GM21360 (cell line): ENCODE results near the gene DPYD.

Experiments
- ATAC-seq: cut with Tn5 transposase; IDR thresholded peaks from one replicate; pipeline ENCODE4 v1.9.1; 2021; ENCODE audit warnings: mild to moderate bottlenecking, moderate library complexity; ENCODE audit not compliant: unreplicated experiment

Gene DPYD

GRCh38 chr1:97166626-97167025 is 754.2 kb downstream of the DPYD start:
- ATAC-seq: no peak

DNA sequence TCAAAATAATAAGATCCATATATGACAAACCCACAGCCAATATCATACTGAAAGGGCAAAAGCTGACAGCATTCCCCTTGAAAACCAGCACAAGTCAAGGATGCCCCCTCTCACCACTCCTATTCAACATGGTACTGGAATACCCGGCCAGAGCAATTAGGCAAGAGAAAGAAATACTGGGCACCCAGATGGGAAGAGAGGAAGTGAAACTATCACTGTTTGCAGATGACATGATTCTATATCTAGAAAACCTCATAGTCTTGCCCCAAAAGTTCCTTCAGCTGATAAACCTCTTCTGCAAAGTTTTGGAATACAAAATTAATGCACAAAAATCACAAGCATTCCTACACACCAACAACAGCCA is 756.6 kb downstream of the DPYD start:
- ATAC-seq: no peak

DNA sequence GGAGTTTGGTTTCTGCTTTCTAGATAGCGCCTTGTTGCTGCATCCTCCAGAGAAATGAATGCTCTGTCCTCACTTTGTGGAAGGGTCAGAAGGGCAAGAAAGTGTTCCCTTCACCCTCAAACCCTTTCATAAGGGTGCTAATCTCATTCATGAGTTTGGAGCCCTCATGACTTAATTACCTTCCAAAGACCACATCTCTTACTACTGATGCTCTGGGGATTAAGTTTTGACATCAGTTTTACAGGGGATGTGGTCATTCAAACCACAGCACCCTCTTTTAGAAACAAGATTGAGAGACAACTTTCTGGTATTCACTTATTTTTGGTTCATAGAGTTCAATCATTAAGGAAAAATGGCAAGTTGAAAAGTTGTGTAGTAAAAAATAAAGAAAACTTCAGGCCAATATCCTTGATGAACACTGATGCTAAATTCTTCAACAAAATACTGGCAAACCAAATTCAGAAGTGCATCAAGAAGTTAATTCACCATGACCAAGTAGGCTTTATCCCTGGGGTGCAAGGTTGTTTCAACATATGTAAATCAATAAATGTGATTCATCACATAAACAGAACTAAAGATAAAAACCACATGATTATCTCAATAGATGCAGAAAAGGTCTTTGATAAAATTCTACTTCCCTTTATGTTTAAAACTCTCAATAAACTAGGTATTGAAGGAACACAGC is 757.1 kb downstream of the DPYD start:
- no peak for ATAC-seq

- no peak for ATAC-seq
These were observed 760.0 kb downstream of the DPYD start for GRCh38 chr1:97160818-97161217.

GRCh38 chr1:97159342-97159741 is 761.5 kb downstream of the DPYD start:
- ATAC-seq: peak; percentile 65

- no peak for ATAC-seq
These were observed 762.1 kb downstream of the DPYD start for GRCh38 chr1:97158691-97159096.

DNA sequence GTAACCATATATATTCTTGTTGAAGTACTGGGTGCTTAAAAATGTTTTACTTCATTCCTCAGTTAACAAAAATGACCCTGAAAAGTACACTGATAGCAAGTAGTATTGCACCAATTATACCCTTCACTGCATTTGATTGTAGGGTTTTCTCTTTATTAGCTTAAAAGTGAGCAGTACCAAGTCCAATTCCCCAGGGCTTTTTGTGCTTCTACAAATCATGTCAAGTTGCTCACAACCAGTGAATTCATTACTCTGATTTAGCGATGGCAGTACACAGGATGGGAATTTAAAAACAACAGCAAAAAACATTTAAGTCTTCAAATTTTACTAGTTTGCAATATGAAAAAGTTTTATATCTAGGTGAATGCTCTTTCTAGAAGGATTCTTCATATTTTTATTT is 762.8 kb downstream of the DPYD start:
- ATAC-seq: no peak

- ATAC-seq: no peak
These were observed 769.2 kb downstream of the DPYD start for GRCh38 chr1:97151651-97152050.

DNA sequence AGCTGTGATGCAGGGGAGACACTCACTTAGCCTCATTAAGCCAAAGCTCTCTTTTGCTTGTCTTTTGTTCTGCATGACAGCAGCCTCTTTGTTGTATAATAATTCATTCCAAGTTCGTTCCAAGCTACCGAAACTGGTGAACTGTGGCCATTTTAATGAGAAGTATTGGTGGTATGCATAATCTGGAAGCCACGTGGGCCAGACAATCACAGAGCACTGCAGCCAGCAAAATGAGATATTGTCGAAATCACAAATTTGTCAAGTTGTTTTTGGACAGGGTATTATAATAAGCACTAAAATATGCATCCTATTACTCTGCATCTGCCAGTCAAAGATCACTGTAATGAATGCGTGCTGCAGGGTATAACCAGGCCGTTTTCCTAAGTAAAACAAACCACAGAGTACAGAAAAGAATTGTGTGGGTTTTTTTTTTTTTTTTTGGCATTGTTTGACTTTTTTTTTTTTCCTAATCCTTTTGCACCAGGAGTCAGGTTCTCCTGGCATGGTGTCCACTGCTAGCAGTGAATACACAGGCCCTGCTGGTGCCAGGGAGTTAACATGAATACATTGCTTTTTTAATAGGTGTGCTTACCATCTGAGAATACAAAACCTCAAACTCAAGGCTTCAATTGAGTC is 775.4 kb downstream of the DPYD start:
- ATAC-seq: no peak

GRCh38 chr1:97144527-97144926 is 776.3 kb downstream of the DPYD start:
- ATAC-seq: peak; percentile 63

- ATAC-seq: no peak
These were observed 777.5 kb downstream of the DPYD start for GRCh38 chr1:97143236-97143882.

GRCh38 chr1:97140611-97141010 is 780.2 kb downstream of the DPYD start:
- ATAC-seq: no peak

DNA sequence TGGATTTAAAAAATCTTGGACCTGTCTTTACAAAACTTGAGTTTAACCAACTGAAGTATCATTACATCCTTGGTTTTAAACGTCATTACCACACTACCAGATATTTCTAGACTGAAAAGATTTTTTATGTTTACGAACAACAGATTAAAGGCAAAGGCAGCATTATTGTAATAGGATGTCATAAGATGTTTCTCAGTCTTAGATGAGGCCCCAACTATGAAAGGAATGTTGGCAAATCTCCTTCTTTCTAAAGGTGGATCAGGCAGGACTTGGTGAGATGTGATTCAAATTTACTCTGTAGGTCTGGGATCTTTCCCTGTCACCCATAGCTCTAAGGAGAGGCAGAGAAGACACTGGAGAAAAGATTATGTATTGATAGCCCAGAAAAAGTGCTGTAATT is 781.3 kb downstream of the DPYD start:
- no peak for ATAC-seq

GRCh38 chr1:97138515-97139032 is 782.3 kb downstream of the DPYD start:
- ATAC-seq: peak; percentile 4

DNA sequence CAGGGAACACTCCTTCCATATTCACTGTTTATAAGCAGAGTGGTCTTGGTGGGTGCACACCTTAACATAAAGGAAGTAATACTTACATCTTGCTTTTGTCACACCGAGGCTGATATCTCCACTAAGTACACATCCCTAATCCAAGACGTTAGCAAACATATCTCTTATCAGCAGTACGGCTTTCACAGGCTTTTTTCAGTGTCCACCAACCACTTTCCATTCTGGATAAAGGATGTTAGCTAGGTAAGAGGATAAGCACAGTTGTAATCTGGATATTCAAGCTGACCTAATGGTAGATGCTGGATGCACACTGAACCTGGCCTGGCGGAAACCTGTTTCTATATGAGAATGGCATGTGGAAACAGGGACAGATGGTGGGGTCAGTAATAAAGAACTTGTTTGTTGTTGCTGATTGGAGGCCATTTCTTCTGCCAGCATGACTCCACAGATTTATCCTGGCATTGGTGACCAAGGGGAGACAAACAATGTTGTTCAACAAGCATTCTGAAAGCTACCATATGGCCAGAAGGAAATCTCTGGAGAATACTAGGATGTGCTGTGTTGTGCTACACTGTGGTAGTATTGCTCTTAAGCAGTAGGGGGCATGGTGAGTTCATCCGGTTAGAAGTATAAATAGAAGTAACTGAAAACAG is 782.8 kb downstream of the DPYD start:
- peak; percentile 100 for ATAC-seq

DNA sequence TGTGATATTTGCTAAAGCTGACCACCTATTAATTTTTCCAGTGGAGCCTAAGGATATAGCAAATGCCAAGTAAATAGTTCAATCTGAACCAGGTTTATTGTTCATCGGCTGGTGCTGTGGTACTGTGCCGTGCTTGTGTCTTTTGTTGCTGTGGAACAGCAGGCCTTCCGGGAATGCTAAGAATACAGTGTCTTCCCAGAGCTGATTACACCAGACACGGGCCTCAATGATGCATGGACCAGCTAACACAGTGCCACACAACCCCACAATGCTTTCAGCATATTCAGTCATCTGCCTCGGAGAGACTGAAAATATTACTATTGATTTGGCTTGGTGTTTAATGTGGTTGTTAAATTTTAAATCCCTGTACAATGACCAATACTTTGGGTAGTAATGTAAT is 783.8 kb downstream of the DPYD start:
- no peak for ATAC-seq

GRCh38 chr1:97135972-97136371 is 784.9 kb downstream of the DPYD start:
- ATAC-seq: no peak

DNA sequence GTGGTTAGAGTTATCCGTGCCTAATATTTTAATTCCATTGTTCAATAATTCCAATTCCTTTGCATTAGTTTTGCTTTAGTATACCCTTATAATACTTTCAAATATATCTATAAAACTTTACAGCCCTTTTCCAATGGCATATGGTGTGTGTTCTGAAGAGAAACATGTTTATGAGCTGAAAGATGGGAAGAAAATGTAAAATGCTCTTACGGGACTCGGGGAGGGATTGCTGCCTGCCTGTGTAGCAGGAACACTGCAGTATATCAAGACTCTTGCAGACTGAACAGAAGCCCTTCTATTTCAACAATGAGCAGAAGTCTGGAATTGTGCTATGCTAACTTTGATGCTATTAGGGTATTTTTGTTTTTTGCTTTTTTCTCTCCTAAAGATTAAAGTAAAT is 792.4 kb downstream of the DPYD start:
- no peak for ATAC-seq

- no peak for ATAC-seq
These were observed 797.0 kb downstream of the DPYD start for GRCh38 chr1:97123717-97124431.

GRCh38 chr1:97120806-97121205 is 800.0 kb downstream of the DPYD start:
- ATAC-seq: no peak
